ENCODE results near the gene SH3GLB2. TPM values are rescaled to one million over a fixed set of nuclear protein-coding genes. Genes with fewer than 3 reads are reported as not detected.

Gene SH3GLB2
- total RNA-seq, 1 experiment from 2014 or later: 184 TPM

DNA sequence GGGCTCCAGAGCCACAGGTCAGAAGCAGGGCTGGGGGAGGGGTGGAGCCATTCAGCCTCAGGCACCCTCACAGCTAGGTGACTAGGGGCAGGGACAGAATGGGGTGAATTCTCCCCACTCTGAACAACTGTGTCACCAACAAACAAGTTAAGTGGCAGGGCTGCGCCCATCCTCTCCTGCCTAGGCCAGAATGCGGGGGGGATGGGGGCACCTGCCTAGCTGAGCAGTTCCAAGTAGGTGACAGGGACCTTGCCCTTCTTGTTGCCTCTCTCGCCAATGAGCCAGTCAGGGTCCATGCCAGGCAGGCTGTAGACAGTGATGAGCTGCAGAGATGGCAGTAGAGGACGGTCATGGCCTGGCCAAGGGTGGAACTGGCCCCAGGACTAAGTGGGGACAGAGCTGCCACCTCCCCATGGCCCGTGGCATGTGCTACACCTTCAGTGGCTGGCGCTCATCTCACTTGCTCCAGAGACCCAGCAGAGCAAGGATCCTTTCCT, 19.6 kb downstream of the SH3GLB2 start:
- no peak for TF ChIP-seq EZH2 (IDR thresholded peaks at IDR 0.05; ENCODE audit: low read depth)
- TF ChIP-seq, protein P1, sequence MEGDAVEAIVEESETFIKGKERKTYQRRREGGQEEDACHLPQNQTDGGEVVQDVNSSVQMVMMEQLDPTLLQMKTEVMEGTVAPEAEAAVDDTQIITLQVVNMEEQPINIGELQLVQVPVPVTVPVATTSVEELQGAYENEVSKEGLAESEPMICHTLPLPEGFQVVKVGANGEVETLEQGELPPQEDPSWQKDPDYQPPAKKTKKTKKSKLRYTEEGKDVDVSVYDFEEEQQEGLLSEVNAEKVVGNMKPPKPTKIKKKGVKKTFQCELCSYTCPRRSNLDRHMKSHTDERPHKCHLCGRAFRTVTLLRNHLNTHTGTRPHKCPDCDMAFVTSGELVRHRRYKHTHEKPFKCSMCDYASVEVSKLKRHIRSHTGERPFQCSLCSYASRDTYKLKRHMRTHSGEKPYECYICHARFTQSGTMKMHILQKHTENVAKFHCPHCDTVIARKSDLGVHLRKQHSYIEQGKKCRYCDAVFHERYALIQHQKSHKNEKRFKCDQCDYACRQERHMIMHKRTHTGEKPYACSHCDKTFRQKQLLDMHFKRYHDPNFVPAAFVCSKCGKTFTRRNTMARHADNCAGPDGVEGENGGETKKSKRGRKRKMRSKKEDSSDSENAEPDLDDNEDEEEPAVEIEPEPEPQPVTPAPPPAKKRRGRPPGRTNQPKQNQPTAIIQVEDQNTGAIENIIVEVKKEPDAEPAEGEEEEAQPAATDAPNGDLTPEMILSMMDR (conservative IDR thresholded peaks at IDR 0.05): no peak
- Histone ChIP-seq H2AFZ (no peak overlapping the region), H3K4me3 (no peak overlapping the region), H3K4me1 (replicated peaks; ENCODE audit: insufficient read depth) (no peaks in the 10 kb centered on the region), H4K20me1 (ENCODE audit: insufficient read depth) (peaks cover 12% of the 10 kb centered on the region), H3K27me3 (ENCODE audit: insufficient read depth, low read depth) (no peaks in the 10 kb centered on the region), H3K9me3 (ENCODE audit: insufficient read depth, low read depth) (no peaks in the 10 kb centered on the region), H3K9me2 (ENCODE audit: insufficient read depth) (no peaks in the 10 kb centered on the region), H3F3A (ENCODE audit: insufficient read depth, low read depth) (peaks cover 38% of the 10 kb centered on the region), H3K4me2 (no peak overlapping the region), H3K36me3 (ENCODE audit: low read depth) (0 out of 2 replicates have a peak, but pooled peaks cover 2% of the 10 kb centered on the region), H3K27ac (no peak overlapping the region), H3K79me2 (ENCODE audit: low read depth) (no peaks in the 10 kb centered on the region)
- BruUV-seq (replicated peaks): TSS peak; percentile 7
- ChIA-PET CTCF (interaction anchor here (0.6 kb wide), 1 partner anchor 777 kb away, joined by 6 read pairs; no protein-coding TSS in a partner anchor), POLR2A (ENCODE audit: unreplicated experiment) (no interaction called here)
- no peak for DNase-seq
- intact Hi-C loops (cut with micrococcal nuclease; ENCODE audit: unreplicated experiment): loop anchor here (5.0 kb wide), 1 partner anchor 94 kb away; no protein-coding TSS in a partner anchor

DNA sequence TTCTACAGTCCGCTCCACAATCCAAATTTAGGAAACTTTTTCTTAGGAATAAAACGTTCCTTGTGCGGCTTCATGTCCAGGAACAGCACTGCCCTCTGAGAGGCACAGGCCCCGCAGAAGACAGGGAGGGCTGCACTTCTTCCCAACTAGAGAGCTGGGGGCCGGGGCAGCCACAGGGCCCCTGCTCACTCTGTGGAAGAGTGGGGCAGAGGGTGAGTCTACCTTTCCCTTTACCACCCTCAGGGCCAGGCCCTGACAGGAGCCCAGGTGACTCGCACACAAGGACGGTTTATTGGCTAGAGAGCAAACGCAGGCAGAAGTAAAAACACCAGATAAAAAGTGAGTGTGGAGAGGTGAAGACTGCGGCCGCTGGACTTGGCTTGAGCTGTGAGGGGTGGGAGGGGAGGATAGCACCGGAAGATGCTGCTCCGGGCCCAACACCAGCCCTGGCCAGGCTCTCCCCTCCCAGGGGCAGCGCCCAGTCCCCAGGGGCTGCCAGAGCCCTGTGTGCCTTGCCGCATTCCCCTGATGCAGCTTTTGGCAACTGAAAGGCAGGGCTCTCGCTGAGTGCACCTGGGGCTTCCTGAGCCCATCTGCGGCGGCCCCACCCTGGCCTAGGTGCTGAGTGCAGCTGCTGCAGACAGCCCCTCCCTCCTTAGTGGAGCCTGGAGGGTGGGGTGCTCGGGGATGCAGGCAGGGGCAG, 20.2 kb downstream of the SH3GLB2 start:
- BruUV-seq (replicated peaks): no TSS peak
- ChIA-PET POLR2A (ENCODE audit: unreplicated experiment) (no interaction called here), CTCF (interaction anchor here (0.6 to 2.0 kb wide), 2 partner anchors 20 to 777 kb away, joined by 6 to 8 read pairs; partner anchors contain the start of gene SH3GLB2)
- H3K4me2 ChIP-seq: no peak overlapping the region
- intact Hi-C loops (cut with micrococcal nuclease; ENCODE audit: unreplicated experiment): loop anchor here (2.0 to 5.0 kb wide), 2 partner anchors 94 to 609 kb away; no protein-coding TSS in a partner anchor
- H3F3A ChIP-seq (ENCODE audit: insufficient read depth, low read depth): peaks cover 44% of the 10 kb centered on the region
- no peak overlapping the region for H3K27ac ChIP-seq
- no peaks in the 10 kb centered on the region for H3K4me1 ChIP-seq (replicated peaks; ENCODE audit: insufficient read depth)
- H3K36me3 ChIP-seq (ENCODE audit: low read depth): 0 out of 2 replicates have a peak, but pooled peaks cover 2% of the 10 kb centered on the region
- TF ChIP-seq EZH2 (IDR thresholded peaks at IDR 0.05; ENCODE audit: low read depth): no peak
- TF ChIP-seq, protein P1 (conservative IDR thresholded peaks at IDR 0.05): no peak
- no peak for DNase-seq
- H3K9me2 ChIP-seq (ENCODE audit: insufficient read depth): no peaks in the 10 kb centered on the region
- H3K27me3 ChIP-seq (ENCODE audit: insufficient read depth, low read depth): no peaks in the 10 kb centered on the region
- H3K79me2 ChIP-seq (ENCODE audit: low read depth): no peaks in the 10 kb centered on the region
- no peaks in the 10 kb centered on the region for H3K9me3 ChIP-seq (ENCODE audit: insufficient read depth, low read depth)
- peaks cover 12% of the 10 kb centered on the region for H4K20me1 ChIP-seq (ENCODE audit: insufficient read depth)
- no peak overlapping the region for H3K4me3 ChIP-seq
- H2AFZ ChIP-seq: no peak overlapping the region

DNA sequence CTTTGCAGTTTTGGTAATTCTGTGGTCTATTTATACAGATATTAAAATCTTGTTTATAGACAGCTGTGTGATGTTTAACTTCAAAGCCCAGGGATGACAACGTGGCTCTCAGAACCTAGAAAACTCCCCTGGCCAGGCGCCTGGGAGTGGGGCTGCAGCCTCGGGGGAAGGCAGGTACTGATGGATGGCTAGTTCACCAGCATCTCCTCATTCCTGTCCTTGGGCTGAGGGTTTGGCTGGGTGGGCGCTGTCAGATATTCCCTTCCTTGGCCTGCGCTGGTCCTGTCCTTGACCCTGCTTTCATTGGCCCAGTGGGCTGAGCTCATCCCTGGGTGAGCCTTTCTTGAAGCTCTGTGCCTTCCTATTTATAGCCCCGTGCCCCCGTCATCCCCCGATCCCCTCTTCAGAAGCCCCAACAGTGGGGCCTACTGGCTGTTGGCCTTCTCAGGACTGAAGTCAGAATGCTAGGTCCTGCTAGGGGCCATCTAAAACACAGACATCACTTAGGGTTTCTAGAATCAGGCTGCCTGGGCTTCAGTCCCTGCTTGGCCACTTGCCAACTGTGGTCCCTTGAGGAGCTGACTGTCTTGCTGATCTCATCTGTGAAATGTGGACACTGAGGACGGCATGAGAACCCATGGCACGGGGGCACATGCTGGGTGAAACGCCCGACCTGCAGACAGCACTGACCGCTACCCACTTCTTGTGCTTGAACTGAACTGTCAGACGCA, 20.9 kb downstream of the SH3GLB2 start:
- intact Hi-C loops (cut with micrococcal nuclease; ENCODE audit: unreplicated experiment): loop anchor here (2.0 to 5.0 kb wide), 2 partner anchors 95 to 610 kb away; no protein-coding TSS in a partner anchor
- POLR2A ChIA-PET (ENCODE audit: unreplicated experiment): no interaction called here
- CTCF ChIA-PET: interaction anchor here (2.0 kb wide), 1 partner anchor 21 kb away, joined by 8 read pairs; the partner anchor contains the start of gene SH3GLB2

More for the DNA sequence above, 20.9 kb downstream of the SH3GLB2 start:
- H3K9me3 ChIP-seq (ENCODE audit: insufficient read depth, low read depth): no peaks in the 10 kb centered on the region
- H3K27me3 ChIP-seq (ENCODE audit: insufficient read depth, low read depth): no peaks in the 10 kb centered on the region
- no peak for TF ChIP-seq EZH2 (IDR thresholded peaks at IDR 0.05; ENCODE audit: low read depth)
- TF ChIP-seq, protein P1 (conservative IDR thresholded peaks at IDR 0.05): peak; percentile 46; the same call in 1 of the 2 replicates
- H3K27ac ChIP-seq: no peak overlapping the region
- H3K36me3 ChIP-seq (ENCODE audit: low read depth): no peaks in the 10 kb centered on the region
- BruUV-seq (replicated peaks): no TSS peak
- peaks cover 51% of the 10 kb centered on the region for H3F3A ChIP-seq (ENCODE audit: insufficient read depth, low read depth)
- H2AFZ ChIP-seq: no peak overlapping the region
- no peak overlapping the region for H3K4me3 ChIP-seq
- H3K79me2 ChIP-seq (ENCODE audit: low read depth): no peaks in the 10 kb centered on the region
- no peak for DNase-seq
- peaks cover 12% of the 10 kb centered on the region for H4K20me1 ChIP-seq (ENCODE audit: insufficient read depth)
- H3K4me2 ChIP-seq: no peak overlapping the region
- H3K4me1 ChIP-seq (replicated peaks; ENCODE audit: insufficient read depth): no peaks in the 10 kb centered on the region
- H3K9me2 ChIP-seq (ENCODE audit: insufficient read depth): no peaks in the 10 kb centered on the region

Measured in PC-9 (cell line).